ENCODE measurements around the gene DLGAP1. TPM values are rescaled to one million over a fixed set of nuclear protein-coding genes. Genes with fewer than 3 reads are reported as not detected.

Gene DLGAP1
- total and polyA plus RNA-seq, 2 donors, result 2.1 to 7.5 TPM

DNA sequence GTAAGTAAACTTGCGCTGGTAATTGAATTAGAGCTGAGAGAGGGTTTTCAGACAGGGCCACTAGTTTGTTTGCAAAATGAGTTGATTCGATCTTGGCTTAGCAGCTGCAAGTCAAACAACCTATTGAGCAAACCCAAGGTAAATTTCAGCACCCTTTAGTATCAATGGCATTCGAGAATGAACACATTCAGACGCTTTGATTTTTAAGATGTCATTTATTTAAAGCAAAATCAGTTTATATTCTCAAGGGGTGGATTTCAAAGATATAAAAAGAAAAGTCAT lies 960.9 kb downstream of the DLGAP1 start:
- no peaks in the 10 kb centered on the region for H3K4me1 ChIP-seq (ENCODE audit: insufficient read depth)
- H3K4me3 ChIP-seq (ENCODE audit: low read depth, low read length), result no peak overlapping the region
- no peaks in the 10 kb centered on the region for H3K36me3 ChIP-seq (ENCODE audit: insufficient read depth)
- 85% methylated on average over 4 of the region's 4 CpGs for WGBS
- no peak for DNase-seq (ENCODE audit: extremely low spot score)
- no peak overlapping the region for H3K27ac ChIP-seq (ENCODE audit: low read depth)

DNA sequence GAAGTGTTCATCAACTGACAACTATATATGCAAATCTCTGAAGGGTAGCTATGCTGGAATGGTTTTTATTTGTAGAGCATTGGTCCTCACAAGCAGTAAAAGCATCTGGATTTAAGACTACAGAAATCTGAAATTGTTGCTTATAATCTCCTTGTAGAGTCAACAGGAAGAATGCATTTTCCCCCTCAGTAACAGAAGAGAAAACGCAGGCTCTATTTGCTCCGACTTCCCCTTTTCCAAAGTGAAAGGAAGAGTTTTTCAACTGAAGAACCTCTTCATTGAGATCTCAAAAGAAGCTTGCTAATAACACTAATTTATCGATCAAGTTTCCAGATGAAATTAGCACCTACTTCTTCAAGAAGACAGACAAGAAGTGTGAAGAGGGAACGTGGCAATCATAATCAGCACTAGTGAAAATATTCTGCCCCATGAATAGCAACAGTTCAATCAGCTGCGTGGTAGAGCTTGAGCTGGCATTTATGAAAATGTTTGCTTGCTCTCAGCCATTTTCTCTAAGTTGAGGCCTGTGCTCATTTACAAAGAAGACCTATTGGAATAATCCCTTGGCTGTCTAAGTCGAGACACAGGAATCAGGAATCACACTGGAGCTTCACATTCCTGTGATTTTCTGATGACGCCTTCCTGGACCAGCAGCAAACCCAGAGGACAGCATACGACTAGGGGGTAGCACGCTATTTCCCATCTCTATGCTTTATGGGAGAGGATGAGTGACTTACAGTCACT lies 961.4 kb downstream of the DLGAP1 start:
- Histone ChIP-seq H3K4me3 (ENCODE audit: low read depth, low read length) (no peak overlapping the region), H3K27ac (ENCODE audit: low read depth) (no peak overlapping the region), H3K4me1 (ENCODE audit: insufficient read depth) (no peaks in the 10 kb centered on the region), H3K36me3 (ENCODE audit: insufficient read depth) (no peaks in the 10 kb centered on the region)
- no peak for DNase-seq (ENCODE audit: extremely low spot score)
- WGBS, result 70% methylated on average over 9 of the region's 9 CpGs

DNA sequence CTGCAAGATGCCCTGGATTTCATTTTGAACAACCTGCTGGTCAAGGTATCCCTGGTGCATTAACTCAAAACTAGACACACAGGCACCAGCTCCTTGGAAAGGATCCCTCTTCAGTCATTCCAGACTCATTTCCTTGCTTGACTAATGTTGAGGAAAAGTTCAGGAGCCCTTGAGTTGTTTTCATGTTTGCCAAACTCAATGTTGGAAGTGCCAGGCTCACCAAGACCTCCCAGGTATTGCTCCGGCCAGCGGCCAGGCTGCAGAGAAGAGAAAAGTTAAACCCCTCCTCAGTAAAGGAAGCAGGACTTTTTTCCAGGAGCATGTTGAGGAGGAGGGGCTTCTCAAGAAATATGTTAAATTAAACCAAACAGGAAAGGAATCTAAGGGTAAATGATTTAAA lies 962.4 kb downstream of the DLGAP1 start:
- no peak for DNase-seq (ENCODE audit: extremely low spot score)
- Histone ChIP-seq H3K27ac (ENCODE audit: low read depth) (no peak overlapping the region), H3K4me1 (ENCODE audit: insufficient read depth) (no peaks in the 10 kb centered on the region), H3K36me3 (ENCODE audit: insufficient read depth) (no peaks in the 10 kb centered on the region), H3K4me3 (ENCODE audit: low read depth, low read length) (no peak overlapping the region)
- 86% methylated on average over 2 of the region's 2 CpGs for WGBS

DNA sequence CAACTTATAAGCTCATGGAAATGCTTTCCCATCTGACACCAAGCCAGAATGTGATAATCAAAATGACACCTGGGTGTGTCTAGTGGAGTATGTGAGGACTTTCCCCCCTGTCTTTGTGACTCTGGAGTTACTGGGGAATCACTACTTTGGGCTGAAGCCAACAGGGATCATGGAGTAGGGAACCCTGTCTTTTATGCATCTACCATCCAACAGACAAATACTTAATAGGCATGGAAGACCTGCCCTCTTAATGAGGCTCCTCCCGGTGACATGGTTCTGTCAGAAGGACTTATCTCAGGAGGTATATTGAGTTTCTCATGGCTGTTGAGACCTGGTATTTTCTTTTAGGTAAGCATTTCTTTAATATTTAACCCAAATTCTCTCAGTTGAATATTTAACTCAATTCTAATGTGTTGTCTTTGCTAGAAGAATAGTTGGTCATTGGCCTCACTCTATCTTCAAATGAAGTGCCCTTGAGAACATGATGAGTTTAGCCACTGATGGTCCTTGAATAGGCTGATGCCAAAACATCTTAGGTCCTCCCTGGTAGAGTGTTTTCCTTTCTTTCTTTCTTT lies 963.0 kb downstream of the DLGAP1 start:
- H3K36me3 ChIP-seq (ENCODE audit: insufficient read depth), result no peaks in the 10 kb centered on the region
- no peaks in the 10 kb centered on the region for H3K4me1 ChIP-seq (ENCODE audit: insufficient read depth)
- H3K27ac ChIP-seq (ENCODE audit: low read depth), result no peak overlapping the region
- H3K4me3 ChIP-seq (ENCODE audit: low read depth, low read length), result no peak overlapping the region
- 0% methylated on average over 1 of the region's 1 CpG for WGBS
- DNase-seq (ENCODE audit: extremely low spot score), result no peak

DNA sequence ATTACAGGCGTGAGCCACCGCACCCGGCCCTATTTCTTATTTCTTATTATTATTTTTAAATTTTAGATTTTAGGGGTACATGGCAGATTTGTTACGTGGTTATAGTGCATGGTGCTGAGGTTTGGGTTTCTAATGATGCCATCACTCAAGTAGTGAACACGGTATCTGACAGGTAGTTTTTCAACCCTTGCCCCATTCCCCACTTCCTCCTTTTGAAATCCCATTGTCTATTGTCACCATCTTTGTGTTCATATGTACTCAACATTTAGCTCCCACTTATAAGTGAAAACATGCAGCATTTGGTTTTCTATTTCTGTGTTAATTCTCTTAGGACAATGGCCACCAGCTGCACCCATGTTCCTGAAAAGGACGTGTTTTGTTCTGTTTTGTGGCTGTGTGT lies 965.6 kb downstream of the DLGAP1 start:
- no peak for DNase-seq (ENCODE audit: extremely low spot score)
- Histone ChIP-seq H3K4me1 (ENCODE audit: insufficient read depth) (no peaks in the 10 kb centered on the region), H3K36me3 (ENCODE audit: insufficient read depth) (no peaks in the 10 kb centered on the region), H3K27ac (ENCODE audit: low read depth) (no peak overlapping the region), H3K4me3 (ENCODE audit: low read depth, low read length) (no peak overlapping the region)
- WGBS, result 94% methylated on average over 6 of the region's 6 CpGs

DNA sequence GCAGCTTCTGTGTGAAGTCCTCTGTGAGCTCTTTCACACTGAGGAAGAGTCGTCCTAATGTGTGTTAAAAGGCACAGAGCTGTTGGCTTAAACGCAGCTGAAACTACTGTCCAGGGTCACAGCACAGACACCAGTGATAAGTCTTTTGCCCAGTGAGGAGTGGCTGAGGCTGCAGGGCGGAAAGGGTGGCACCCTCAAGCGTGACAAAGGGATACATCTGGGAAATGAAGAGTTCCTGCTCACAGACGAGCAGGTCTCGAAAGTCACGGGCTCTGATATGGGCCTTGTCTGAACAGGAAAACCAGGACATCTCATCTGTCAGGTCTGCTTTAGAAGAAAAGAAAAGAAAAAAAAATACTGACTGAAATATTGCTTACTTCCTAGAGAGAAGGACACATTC lies 968.6 kb downstream of the DLGAP1 start:
- no peak overlapping the region for H3K4me3 ChIP-seq (ENCODE audit: low read depth, low read length)
- H3K4me1 ChIP-seq (ENCODE audit: insufficient read depth), result no peaks in the 10 kb centered on the region
- H3K36me3 ChIP-seq (ENCODE audit: insufficient read depth), result no peaks in the 10 kb centered on the region
- 70% methylated on average over 7 of the region's 7 CpGs for WGBS
- no peak for DNase-seq (ENCODE audit: extremely low spot score)
- no peak overlapping the region for H3K27ac ChIP-seq (ENCODE audit: low read depth)

DNA sequence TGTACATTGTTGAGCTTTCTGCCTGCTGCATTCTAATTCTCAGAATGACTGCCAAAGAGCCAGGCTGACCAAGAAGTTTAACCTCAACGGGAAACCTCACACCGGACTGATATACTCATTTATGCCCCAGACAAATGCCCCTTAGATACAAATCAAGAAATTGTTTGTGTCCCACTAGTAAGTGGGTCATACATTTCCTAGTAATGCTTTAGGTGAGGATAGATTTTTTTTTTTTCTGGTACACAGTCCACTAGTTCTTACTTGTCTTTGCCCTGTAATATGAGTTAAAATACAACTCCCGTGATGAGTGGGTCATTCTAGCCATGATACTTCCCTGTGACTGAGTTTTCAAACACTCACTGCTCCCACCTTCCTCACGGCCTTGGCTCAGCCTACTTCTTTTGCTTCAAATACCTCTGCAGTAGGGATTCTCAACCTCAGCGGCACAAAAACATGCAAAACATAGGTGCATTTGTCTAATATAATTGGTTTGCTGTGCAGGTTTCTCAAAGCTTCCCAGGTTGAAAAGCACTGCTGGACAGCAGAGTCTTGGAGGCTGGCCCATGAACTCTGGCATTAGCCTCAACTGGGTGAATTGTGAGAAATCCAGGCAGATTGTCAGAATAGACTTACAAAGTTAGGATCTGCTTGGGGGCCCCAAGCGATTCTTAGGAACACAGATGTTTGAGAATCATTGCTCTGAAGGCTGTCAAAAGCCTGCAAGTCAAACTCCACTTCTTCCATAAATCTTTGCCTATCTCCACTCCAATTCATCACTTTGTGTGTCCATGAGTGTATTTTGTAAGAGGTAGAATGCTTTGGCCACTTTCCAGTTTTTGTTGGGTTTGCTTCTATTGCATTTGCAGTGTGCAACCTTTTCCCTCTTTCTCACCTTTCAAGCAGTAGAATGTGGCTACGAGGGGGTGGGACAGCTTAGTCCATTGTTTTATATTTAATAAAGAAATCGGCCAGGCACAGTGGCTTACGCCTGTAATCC lies 969.7 kb downstream of the DLGAP1 start:
- DNase-seq (ENCODE audit: extremely low spot score), result no peak
- WGBS, result 76% methylated on average over 9 of the region's 9 CpGs
- no peaks in the 10 kb centered on the region for H3K36me3 ChIP-seq (ENCODE audit: insufficient read depth)
- H3K4me3 ChIP-seq (ENCODE audit: low read depth, low read length), result no peak overlapping the region
- no peaks in the 10 kb centered on the region for H3K4me1 ChIP-seq (ENCODE audit: insufficient read depth)
- H3K27ac ChIP-seq (ENCODE audit: low read depth), result no peak overlapping the region

DNA sequence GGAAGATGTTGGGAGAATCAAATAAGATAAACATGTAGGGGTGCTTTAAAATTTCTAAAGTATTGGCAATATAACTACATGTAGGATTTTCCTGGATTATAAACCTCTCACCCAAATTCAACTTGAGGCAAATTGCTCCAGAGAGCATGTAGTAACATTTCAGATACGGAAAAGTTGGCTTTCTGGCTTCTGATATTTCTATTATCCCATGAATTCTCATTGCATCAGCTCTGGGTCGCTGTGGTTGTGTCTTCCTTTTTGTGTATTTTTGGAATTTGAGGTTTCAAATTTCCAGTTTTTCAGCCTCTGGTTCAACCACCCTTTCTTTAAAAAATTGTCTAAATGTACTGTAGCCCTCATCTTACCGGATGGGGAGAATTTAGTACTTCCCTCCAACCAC lies 972.8 kb downstream of the DLGAP1 start:
- H3K4me1 ChIP-seq (ENCODE audit: insufficient read depth), result no peaks in the 10 kb centered on the region
- no peak overlapping the region for H3K4me3 ChIP-seq (ENCODE audit: low read depth, low read length)
- DNase-seq (ENCODE audit: extremely low spot score), result no peak
- no peaks in the 10 kb centered on the region for H3K36me3 ChIP-seq (ENCODE audit: insufficient read depth)
- no peak overlapping the region for H3K27ac ChIP-seq (ENCODE audit: low read depth)
- 74% methylated on average over 3 of the region's 3 CpGs for WGBS

DNA sequence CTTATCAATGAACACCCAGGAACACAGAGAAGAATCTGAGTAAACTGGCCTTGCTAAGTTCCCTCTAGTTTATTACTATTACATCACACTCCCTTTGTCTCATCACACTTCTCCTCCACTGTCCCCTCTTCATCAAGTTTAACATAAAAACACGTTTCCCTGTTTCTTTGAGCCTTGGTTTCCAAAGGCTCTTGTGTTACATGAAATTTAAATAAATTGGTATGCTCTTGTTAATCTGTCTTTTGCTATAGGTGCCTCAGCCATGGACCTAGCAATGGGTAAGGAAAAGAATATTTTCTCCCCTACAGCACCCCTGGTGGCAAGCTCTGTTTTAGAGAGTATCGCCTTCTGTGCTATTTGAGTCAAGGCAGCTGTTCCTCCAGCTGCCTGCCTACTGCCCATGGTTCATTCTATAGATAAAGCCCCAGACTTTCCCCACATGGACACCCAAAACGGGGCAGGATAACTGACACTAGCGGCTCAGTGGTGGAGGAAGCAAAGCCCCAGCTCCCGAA lies 973.4 kb downstream of the DLGAP1 start:
- WGBS, result 27% methylated on average over 5 of the region's 5 CpGs
- no peaks in the 10 kb centered on the region for H3K36me3 ChIP-seq (ENCODE audit: insufficient read depth)
- DNase-seq (ENCODE audit: extremely low spot score), result no peak
- no peaks in the 10 kb centered on the region for H3K4me1 ChIP-seq (ENCODE audit: insufficient read depth)
- no peak overlapping the region for H3K27ac ChIP-seq (ENCODE audit: low read depth)
- no peak overlapping the region for H3K4me3 ChIP-seq (ENCODE audit: low read depth, low read length)

DNA sequence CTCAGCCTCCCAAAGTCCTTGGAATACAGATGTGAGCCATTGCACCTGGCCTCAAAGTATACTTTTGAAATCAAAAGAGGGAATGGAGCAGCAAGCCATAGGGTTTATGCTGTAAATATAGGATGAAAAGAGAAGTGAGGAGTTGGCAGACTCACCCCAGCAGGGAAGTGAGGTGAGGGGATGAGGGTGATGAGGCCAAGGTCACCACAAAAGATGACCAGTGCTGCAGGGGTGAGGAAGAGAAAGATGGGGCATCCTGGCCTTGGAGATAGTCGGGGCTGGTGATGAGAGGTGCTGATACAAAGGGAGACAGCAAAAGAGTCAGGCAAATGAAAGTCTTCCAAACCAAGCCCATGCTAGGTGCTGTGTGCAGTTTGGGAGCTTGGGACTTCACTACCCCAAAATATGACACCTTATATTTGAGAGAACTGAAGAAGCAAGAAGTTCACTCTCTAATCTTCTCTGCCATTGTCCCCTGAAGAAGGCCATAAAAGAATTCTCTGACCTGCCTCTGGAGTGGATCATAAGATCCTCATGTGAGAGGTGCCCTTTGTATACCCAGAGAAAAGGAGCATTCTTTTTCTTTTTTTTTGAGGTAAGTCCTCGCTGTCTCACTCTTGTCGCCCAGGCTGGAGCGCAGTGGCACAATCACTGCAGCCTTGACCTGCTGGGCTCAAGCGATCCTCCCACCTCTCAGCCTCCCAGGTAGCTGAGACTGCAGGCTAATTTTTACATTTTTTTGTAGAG lies 974.1 kb downstream of the DLGAP1 start:
- no peak overlapping the region for H3K4me3 ChIP-seq (ENCODE audit: low read depth, low read length)
- WGBS, result 93% methylated on average over 5 of the region's 5 CpGs

DNA sequence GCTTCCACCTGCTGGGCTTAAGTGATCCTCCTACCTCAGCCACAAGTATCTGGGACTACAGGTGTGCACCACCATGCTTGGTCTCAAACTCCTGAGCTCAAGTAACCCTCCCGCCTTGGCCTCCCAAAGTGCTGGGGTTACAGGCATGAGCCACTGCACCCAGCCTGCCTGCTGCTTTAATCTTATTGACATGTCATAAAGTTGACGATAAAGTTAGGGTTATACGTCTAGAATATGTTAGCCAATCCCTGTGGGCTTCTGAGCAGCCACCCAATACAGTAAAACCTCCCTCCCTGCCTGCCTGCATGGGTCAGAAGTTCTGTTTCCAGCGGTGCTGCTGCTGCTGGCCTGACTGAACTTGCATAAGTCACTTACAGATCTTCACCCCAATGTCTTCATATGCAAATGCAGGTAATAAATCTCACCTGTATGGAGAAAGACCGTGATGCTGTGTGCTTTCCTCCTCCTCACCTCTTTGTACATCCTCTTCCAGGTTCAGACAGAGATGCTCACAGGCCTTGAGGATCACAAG lies 975.1 kb downstream of the DLGAP1 start:
- Histone ChIP-seq H3K4me3 (ENCODE audit: low read depth, low read length) (no peak overlapping the region), H3K4me1 (ENCODE audit: insufficient read depth) (no peaks in the 10 kb centered on the region), H3K36me3 (ENCODE audit: insufficient read depth) (no peaks in the 10 kb centered on the region), H3K27ac (ENCODE audit: low read depth) (no peak overlapping the region)
- no peak for DNase-seq (ENCODE audit: extremely low spot score)
- WGBS, result 68% methylated on average over 5 of the region's 5 CpGs

More for the DNA sequence above, 974.1 kb downstream of the DLGAP1 start:
- no peak overlapping the region for H3K27ac ChIP-seq (ENCODE audit: low read depth)
- no peaks in the 10 kb centered on the region for H3K36me3 ChIP-seq (ENCODE audit: insufficient read depth)
- no peaks in the 10 kb centered on the region for H3K4me1 ChIP-seq (ENCODE audit: insufficient read depth)
- DNase-seq (ENCODE audit: extremely low spot score), result no peak

DNA sequence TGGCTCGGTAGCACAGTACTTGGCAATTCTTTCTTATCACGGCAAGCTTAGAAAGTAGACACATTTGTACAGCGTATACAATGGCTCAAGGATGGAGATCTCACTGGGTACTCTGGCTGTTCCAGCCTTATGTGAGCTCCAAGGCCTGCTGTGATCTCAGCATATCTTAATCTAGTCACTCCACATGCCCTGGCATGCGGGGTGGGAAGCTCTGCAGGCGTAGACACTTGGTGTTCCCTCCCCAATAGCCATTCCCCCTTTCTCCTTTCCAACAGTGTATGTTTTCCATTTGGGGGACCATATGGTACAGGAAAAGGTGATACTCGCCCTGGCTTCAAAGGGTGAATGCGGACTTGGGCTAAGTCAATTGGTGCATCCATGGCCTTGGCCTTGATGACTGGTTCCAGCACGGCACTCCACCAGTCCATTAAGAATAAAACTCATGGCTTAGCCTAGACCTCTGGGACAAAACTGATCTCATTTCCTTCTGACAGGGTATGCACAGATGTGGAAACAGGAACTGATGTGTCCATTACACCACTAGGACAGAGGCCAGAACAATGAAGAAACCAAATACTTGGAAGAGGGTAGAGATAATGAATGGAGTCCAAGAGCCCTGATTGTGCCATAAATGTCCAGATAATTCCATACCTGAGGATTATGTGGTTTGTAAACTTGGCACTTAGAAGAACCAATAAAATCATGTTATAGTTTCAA lies 976.7 kb downstream of the DLGAP1 start:
- no peaks in the 10 kb centered on the region for H3K4me1 ChIP-seq (ENCODE audit: insufficient read depth)
- H3K27ac ChIP-seq (ENCODE audit: low read depth), result no peak overlapping the region
- H3K4me3 ChIP-seq (ENCODE audit: low read depth, low read length), result no peak overlapping the region
- WGBS, result 94% methylated on average over 8 of the region's 8 CpGs
- no peaks in the 10 kb centered on the region for H3K36me3 ChIP-seq (ENCODE audit: insufficient read depth)
- no peak for DNase-seq (ENCODE audit: extremely low spot score)
